A673 (cell line): ENCODE data around the gene CD3G.

Experiments
- EZH2 ChIP-seq: fragments of 200-600 bp; sonication (generic); IDR thresholded peaks from 2 replicates; pipeline ENCODE4 v1.6.1; 2017; ENCODE audit warnings: borderline replicate concordance, low read depth, mild to moderate bottlenecking, mixed read lengths, antibody characterized with exemption, low read length; ENCODE audit not compliant: poor library complexity, severe bottlenecking
- TF ChIP-seq, protein P1 (sequence below): fragments of 300-800, 200-600 bp; sonication (generic); conservative IDR thresholded peaks from 2 replicates; pipeline ENCODE4 v1.5.1; 2017; ENCODE audit warnings: low read depth, mild to moderate bottlenecking, antibody characterized with exemption, low read length, moderate library complexity, mixed read lengths

DNA sequence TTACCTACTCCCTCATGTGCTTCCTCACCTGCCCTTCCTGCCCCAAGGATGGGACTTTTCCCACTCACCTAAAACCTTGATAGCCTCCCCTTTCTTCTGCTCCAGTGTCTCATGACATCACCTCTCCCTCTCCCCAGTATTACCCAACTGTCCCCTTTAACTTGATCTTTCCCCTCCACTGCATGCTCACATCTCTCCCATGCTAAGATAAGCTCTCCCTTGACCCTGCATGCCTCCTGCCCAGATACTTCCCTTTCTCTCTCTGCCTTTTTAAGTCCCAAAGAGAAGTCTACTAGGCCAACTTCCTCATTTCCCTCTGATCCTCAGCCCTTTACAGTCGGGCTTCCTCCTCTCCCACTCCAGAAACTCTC is 24.8 kb upstream of the CD3G start:
- TF ChIP-seq, protein P1, sequence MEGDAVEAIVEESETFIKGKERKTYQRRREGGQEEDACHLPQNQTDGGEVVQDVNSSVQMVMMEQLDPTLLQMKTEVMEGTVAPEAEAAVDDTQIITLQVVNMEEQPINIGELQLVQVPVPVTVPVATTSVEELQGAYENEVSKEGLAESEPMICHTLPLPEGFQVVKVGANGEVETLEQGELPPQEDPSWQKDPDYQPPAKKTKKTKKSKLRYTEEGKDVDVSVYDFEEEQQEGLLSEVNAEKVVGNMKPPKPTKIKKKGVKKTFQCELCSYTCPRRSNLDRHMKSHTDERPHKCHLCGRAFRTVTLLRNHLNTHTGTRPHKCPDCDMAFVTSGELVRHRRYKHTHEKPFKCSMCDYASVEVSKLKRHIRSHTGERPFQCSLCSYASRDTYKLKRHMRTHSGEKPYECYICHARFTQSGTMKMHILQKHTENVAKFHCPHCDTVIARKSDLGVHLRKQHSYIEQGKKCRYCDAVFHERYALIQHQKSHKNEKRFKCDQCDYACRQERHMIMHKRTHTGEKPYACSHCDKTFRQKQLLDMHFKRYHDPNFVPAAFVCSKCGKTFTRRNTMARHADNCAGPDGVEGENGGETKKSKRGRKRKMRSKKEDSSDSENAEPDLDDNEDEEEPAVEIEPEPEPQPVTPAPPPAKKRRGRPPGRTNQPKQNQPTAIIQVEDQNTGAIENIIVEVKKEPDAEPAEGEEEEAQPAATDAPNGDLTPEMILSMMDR: no peak
- no peak for TF ChIP-seq EZH2
